ENCODE measurements around the gene NR5A2. TPM values are rescaled to one million over a fixed set of nuclear protein-coding genes. Genes with fewer than 3 reads are reported as not detected.

Gene NR5A2
- total and polyA plus RNA-seq, 2 experiments from 2014 or later = 19.8 to 55.5 TPM

DNA sequence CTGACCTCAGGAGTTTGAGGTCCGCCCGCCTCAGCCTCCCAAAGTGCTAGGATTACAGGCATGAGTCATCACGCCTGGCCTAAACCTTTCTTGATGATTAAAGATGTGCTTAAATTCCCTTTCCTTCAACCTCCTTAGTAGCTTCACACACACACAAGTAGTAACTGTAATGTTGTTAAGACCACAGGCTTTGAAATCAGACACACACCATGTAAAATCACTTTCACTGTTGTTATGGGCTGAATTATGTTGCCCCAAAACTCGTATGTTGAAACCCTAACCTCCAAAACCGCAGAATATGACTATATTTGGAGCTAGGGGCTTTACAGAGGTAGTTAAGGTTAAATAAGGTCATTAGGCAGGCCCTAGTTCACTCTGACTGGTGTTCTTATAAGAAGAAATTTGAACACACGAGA, 180.2 kb downstream of the NR5A2 start:
- Histone ChIP-seq H3K9me2 (replicated peaks; ENCODE audit: insufficient read depth) (no peaks in the 10 kb centered on the region), H4K20me1 (ENCODE audit: insufficient read depth, poor library complexity, severe bottlenecking) (no peaks in the 10 kb centered on the region), H3K4me3 (no peak overlapping the region), H3K79me2 (no peaks in the 10 kb centered on the region), H2AFZ (no peak overlapping the region), H3K27ac (no peak overlapping the region), H3K4me1 (ENCODE audit: insufficient read depth) (no peaks in the 10 kb centered on the region), H3K27me3 (no peaks in the 10 kb centered on the region), H3K36me3 (replicated peaks; ENCODE audit: insufficient read depth, low read depth) (no peaks in the 10 kb centered on the region), H3K4me2 (no peak overlapping the region), H3K9me3 (ENCODE audit: low read depth) (no peaks in the 10 kb centered on the region)
- WGBS (ENCODE audit: low lambda C conversion rate, missing lambda C conversion rate) = 90% methylated on average over 6 of the region's 6 CpGs
- no peak for DNase-seq (ENCODE audit: low spot score)
- no peak for TF ChIP-seq EZH2 (IDR thresholded peaks at IDR 0.05; ENCODE audit: borderline replicate concordance)
- TF ChIP-seq EZH2phosphoT487 (IDR thresholded peaks at IDR 0.05; ENCODE audit: low read depth, severe bottlenecking, unreplicated experiment) = no peak
- TF ChIP-seq, protein P1, sequence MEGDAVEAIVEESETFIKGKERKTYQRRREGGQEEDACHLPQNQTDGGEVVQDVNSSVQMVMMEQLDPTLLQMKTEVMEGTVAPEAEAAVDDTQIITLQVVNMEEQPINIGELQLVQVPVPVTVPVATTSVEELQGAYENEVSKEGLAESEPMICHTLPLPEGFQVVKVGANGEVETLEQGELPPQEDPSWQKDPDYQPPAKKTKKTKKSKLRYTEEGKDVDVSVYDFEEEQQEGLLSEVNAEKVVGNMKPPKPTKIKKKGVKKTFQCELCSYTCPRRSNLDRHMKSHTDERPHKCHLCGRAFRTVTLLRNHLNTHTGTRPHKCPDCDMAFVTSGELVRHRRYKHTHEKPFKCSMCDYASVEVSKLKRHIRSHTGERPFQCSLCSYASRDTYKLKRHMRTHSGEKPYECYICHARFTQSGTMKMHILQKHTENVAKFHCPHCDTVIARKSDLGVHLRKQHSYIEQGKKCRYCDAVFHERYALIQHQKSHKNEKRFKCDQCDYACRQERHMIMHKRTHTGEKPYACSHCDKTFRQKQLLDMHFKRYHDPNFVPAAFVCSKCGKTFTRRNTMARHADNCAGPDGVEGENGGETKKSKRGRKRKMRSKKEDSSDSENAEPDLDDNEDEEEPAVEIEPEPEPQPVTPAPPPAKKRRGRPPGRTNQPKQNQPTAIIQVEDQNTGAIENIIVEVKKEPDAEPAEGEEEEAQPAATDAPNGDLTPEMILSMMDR (IDR thresholded peaks at IDR 0.05; ENCODE audit: poor library complexity) = no peak

DNA sequence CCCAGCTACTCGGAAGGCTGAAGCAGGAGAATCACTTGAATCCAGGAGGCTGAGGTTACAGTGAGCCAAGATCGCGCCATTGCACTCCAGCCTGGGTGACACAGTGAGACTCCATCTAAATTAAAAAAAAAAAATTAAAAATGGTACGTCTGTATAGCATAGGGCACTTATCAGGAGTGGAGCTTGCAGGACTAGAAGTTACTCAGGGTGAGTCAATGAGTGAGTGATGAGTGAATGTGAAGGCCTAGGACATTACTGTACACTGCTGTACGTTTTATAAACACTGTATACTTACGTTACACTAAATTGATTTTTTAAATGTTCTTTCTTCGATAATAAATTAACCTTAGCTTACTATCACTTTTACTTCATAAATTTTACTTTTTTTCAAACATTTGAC, 183.6 kb downstream of the NR5A2 start:
- WGBS (ENCODE audit: low lambda C conversion rate, missing lambda C conversion rate) = 89% methylated on average over 7 of the region's 7 CpGs
- H3K27ac ChIP-seq = no peak overlapping the region
- no peak for TF ChIP-seq EZH2 (IDR thresholded peaks at IDR 0.05; ENCODE audit: borderline replicate concordance)
- TF ChIP-seq EZH2phosphoT487 (IDR thresholded peaks at IDR 0.05; ENCODE audit: low read depth, severe bottlenecking, unreplicated experiment) = no peak
- TF ChIP-seq, protein P1 (IDR thresholded peaks at IDR 0.05; ENCODE audit: poor library complexity) = no peak

DNA sequence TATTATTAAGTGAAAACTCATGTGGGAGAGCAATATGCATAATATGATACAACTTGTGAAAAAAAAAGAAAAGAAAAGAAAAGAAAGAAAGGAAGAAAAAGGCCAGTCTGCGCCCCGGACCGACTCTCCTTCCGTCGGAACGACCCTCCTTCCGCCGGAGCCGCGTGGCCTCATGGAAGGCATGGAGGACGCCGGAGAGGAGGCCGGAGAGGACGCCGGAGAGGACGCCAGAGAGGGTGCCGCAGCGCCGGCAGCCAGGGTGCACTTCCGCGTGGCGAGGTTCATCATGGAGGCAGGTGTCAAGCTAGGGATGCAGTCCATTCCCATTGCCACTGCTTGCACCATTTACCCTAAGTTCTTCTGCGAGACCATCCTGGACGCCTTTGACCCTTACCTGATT, 185.9 kb downstream of the NR5A2 start:
- no peaks in the 10 kb centered on the region for H3K9me2 ChIP-seq (replicated peaks; ENCODE audit: insufficient read depth)
- no peak for TF ChIP-seq EZH2 (IDR thresholded peaks at IDR 0.05; ENCODE audit: borderline replicate concordance)
- no peak for TF ChIP-seq EZH2phosphoT487 (IDR thresholded peaks at IDR 0.05; ENCODE audit: low read depth, severe bottlenecking, unreplicated experiment)
- TF ChIP-seq, protein P1 (IDR thresholded peaks at IDR 0.05; ENCODE audit: poor library complexity) = no peak
- no peak for DNase-seq (ENCODE audit: low spot score)
- no peaks in the 10 kb centered on the region for H3K4me1 ChIP-seq (ENCODE audit: insufficient read depth)
- no peak overlapping the region for H3K4me3 ChIP-seq
- H2AFZ ChIP-seq = no peak overlapping the region
- H3K9me3 ChIP-seq (ENCODE audit: low read depth) = no peaks in the 10 kb centered on the region
- no peak overlapping the region for H3K27ac ChIP-seq
- no peaks in the 10 kb centered on the region for H4K20me1 ChIP-seq (ENCODE audit: insufficient read depth, poor library complexity, severe bottlenecking)
- no peaks in the 10 kb centered on the region for H3K27me3 ChIP-seq
- no peaks in the 10 kb centered on the region for H3K36me3 ChIP-seq (replicated peaks; ENCODE audit: insufficient read depth, low read depth)
- H3K79me2 ChIP-seq = no peaks in the 10 kb centered on the region
- 97% methylated on average over 24 of the region's 24 CpGs for WGBS (ENCODE audit: low lambda C conversion rate, missing lambda C conversion rate)
- no peak overlapping the region for H3K4me2 ChIP-seq

More for the DNA sequence above, 183.6 kb downstream of the NR5A2 start:
- H4K20me1 ChIP-seq (ENCODE audit: insufficient read depth, poor library complexity, severe bottlenecking) = no peaks in the 10 kb centered on the region
- no peak overlapping the region for H3K4me3 ChIP-seq
- no peaks in the 10 kb centered on the region for H3K4me1 ChIP-seq (ENCODE audit: insufficient read depth)
- H3K36me3 ChIP-seq (replicated peaks; ENCODE audit: insufficient read depth, low read depth) = no peaks in the 10 kb centered on the region
- no peaks in the 10 kb centered on the region for H3K9me3 ChIP-seq (ENCODE audit: low read depth)
- no peaks in the 10 kb centered on the region for H3K27me3 ChIP-seq
- H3K4me2 ChIP-seq = no peak overlapping the region
- no peak overlapping the region for H2AFZ ChIP-seq
- no peak for DNase-seq (ENCODE audit: low spot score)
- H3K79me2 ChIP-seq = no peaks in the 10 kb centered on the region
- no peaks in the 10 kb centered on the region for H3K9me2 ChIP-seq (replicated peaks; ENCODE audit: insufficient read depth)

DNA sequence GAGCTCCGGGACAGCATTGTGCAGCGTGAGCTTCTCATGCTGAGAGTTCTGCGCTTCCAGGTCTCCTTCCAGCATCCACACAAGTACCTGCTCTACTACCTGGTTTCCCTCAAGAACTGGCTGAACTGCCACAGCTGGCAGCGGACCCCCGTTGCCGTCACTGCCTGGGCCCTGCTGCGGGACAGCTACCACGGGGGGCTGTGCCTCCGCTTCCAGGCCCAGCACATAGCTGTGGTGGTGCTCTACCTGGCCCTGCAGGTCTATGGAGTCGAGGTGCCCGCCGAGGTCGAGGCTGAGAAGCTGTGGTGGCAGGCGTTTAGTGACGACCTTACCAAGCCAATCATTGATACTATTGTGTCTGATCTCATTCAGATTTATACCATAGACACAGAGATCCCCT, 186.4 kb downstream of the NR5A2 start:
- no peaks in the 10 kb centered on the region for H3K9me2 ChIP-seq (replicated peaks; ENCODE audit: insufficient read depth)
- 94% methylated on average over 15 of the region's 15 CpGs for WGBS (ENCODE audit: low lambda C conversion rate, missing lambda C conversion rate)

More for the DNA sequence above, 186.4 kb downstream of the NR5A2 start:
- no peaks in the 10 kb centered on the region for H3K9me3 ChIP-seq (ENCODE audit: low read depth)
- DNase-seq (ENCODE audit: low spot score) = no peak
- no peaks in the 10 kb centered on the region for H3K4me1 ChIP-seq (ENCODE audit: insufficient read depth)
- no peaks in the 10 kb centered on the region for H3K79me2 ChIP-seq
- no peak overlapping the region for H2AFZ ChIP-seq
- H3K36me3 ChIP-seq (replicated peaks; ENCODE audit: insufficient read depth, low read depth) = no peaks in the 10 kb centered on the region
- H3K27ac ChIP-seq = no peak overlapping the region
- H3K4me2 ChIP-seq = no peak overlapping the region
- no peak overlapping the region for H3K4me3 ChIP-seq
- no peaks in the 10 kb centered on the region for H4K20me1 ChIP-seq (ENCODE audit: insufficient read depth, poor library complexity, severe bottlenecking)
- no peak for TF ChIP-seq EZH2phosphoT487 (IDR thresholded peaks at IDR 0.05; ENCODE audit: low read depth, severe bottlenecking, unreplicated experiment)
- TF ChIP-seq EZH2 (IDR thresholded peaks at IDR 0.05; ENCODE audit: borderline replicate concordance) = no peak
- TF ChIP-seq, protein P1 (IDR thresholded peaks at IDR 0.05; ENCODE audit: poor library complexity) = no peak
- no peaks in the 10 kb centered on the region for H3K27me3 ChIP-seq

All from hepatocyte (in vitro differentiated cells).